Measurements from ENCODE around the gene KRT7. TPM values are rescaled to one million over a fixed set of nuclear protein-coding genes. Genes with fewer than 3 reads are reported as not detected.

Gene KRT7
- total and polyA plus RNA-seq, 8 donors = 15.2 to 1,968 (median 28.2) TPM

DNA sequence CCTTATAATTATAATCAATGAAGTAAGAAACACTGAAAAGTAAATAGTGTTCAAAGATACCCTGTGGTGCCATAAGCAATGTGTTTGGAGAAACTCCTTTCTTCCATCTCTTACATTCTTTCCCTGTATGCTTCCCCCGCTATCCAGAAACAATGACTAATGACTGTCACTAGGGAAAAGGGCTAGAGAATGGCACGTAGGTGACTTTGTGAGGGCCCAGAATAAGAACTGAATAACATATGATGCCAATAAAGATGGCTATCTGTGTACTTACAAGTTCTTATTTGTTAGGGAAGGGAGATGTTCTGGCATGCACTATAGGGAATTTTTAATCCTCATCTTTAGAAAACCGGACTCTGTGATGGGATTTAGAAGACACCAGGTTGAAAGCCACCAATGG is 4.7 kb upstream of the KRT7 start:
- peaks cover 13 to 32% of the 10 kb centered on the region in 2 donors for H3K27me3 ChIP-seq
- ATAC-seq (no peak), DNase-seq (no peak)
- no peaks in the 10 kb centered on the region for H3K36me3 ChIP-seq
- TF ChIP-seq, protein P1, sequence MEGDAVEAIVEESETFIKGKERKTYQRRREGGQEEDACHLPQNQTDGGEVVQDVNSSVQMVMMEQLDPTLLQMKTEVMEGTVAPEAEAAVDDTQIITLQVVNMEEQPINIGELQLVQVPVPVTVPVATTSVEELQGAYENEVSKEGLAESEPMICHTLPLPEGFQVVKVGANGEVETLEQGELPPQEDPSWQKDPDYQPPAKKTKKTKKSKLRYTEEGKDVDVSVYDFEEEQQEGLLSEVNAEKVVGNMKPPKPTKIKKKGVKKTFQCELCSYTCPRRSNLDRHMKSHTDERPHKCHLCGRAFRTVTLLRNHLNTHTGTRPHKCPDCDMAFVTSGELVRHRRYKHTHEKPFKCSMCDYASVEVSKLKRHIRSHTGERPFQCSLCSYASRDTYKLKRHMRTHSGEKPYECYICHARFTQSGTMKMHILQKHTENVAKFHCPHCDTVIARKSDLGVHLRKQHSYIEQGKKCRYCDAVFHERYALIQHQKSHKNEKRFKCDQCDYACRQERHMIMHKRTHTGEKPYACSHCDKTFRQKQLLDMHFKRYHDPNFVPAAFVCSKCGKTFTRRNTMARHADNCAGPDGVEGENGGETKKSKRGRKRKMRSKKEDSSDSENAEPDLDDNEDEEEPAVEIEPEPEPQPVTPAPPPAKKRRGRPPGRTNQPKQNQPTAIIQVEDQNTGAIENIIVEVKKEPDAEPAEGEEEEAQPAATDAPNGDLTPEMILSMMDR (IDR thresholded peaks at IDR 0.05) = no peak
- intact Hi-C loops (cut with DNase I) = no loop called here
- H3K4me3 ChIP-seq = no peak overlapping the region
- peaks cover 5 to 31% of the 10 kb centered on the region in 2 donors for H3K4me1 ChIP-seq
- no peak overlapping the region for H3K27ac ChIP-seq
- no peaks in the 10 kb centered on the region for H3K9me3 ChIP-seq

DNA sequence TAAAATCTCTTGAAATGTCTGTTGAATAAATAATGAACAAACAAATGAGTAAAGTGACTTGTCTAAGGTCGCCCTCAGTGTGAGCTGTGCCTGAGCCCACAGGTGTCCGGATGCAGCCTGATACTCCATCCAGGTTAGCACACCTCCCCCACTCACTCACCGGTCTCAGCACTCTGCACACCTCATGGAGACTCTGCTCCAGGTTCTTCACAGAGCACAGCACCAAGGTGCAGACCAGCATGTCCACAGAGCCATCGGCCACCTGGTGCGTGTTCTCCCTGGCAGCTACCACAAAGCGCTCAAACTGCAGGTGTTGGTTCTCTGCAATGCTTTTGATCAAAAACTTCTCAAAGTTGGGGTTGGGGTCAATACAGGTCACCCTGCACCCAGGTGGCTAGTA is 4.1 kb upstream of the KRT7 start:
- H3K36me3 ChIP-seq = no peaks in the 10 kb centered on the region
- H3K4me1 ChIP-seq = peaks cover 5 to 36% of the 10 kb centered on the region in 2 donors
- ATAC-seq (no peak), DNase-seq (no peak)
- TF ChIP-seq, protein P1 (IDR thresholded peaks at IDR 0.05) = no peak
- no peaks in the 10 kb centered on the region for H3K9me3 ChIP-seq
- H3K4me3 ChIP-seq = no peak overlapping the region
- intact Hi-C loops (cut with DNase I) = no loop called here
- H3K27ac ChIP-seq = no peak overlapping the region
- peaks cover 18 to 35% of the 10 kb centered on the region in 2 donors for H3K27me3 ChIP-seq

- ATAC-seq (no peak), DNase-seq (no peak)
- no peaks in the 10 kb centered on the region for H3K36me3 ChIP-seq
- H3K9me3 ChIP-seq = no peaks in the 10 kb centered on the region
- no peak overlapping the region for H3K4me3 ChIP-seq
- TF ChIP-seq, protein P1 (IDR thresholded peaks at IDR 0.05) = no peak
- peaks cover 5 to 36% of the 10 kb centered on the region in 2 donors for H3K4me1 ChIP-seq
- no peak overlapping the region for H3K27ac ChIP-seq
- peaks cover 18 to 45% of the 10 kb centered on the region in 2 donors for H3K27me3 ChIP-seq
- intact Hi-C loops (cut with DNase I) = no loop called here
Measured at GRCh38 chr12:52229836-52230343, 3.2 kb upstream of the KRT7 start.

GRCh38 chr12:52230364-52231281 is 2.4 kb upstream of the KRT7 start:
- H3K27me3 ChIP-seq = peaks cover 18 to 48% of the 10 kb centered on the region in 2 donors
- peaks cover 5 to 35% of the 10 kb centered on the region in 2 donors for H3K4me1 ChIP-seq
- H3K36me3 ChIP-seq = no peaks in the 10 kb centered on the region
- peak in 2 of 4 donors; percentile 81 to 84 for DNase-seq
- intact Hi-C loops (cut with DNase I) = no loop called here
- no peaks in the 10 kb centered on the region for H3K9me3 ChIP-seq
- TF ChIP-seq, protein P1 (IDR thresholded peaks at IDR 0.05) = no peak
- peak; percentile 66 for ATAC-seq
- H3K27ac ChIP-seq = peak overlapping the region; percentile 64 to 83
- H3K4me3 ChIP-seq = no peak overlapping the region

Data from left lung (tissue), 10 donors.